ENCODE data around the gene SCRT2. TPM values are rescaled to one million over a fixed set of nuclear protein-coding genes. Genes with fewer than 3 reads are reported as not detected.
"Not testable (repeated sequence)": the region's sequence is repeated elsewhere in the genome, so short reads cannot be mapped to it uniquely, and the experiment has no call there.

Gene SCRT2
- total RNA-seq, 1 donor from 2014 or later = not detected

- no peak for DNase-seq (ENCODE audit: low spot score)
These were observed 26.0 kb upstream of the SCRT2 start for GRCh38 chr20:701401-702129.

GRCh38 chr20:699811-700338 is 24.3 kb upstream of the SCRT2 start:
- no peak for DNase-seq (ENCODE audit: low spot score)

GRCh38 chr20:699342-699741 is 23.7 kb upstream of the SCRT2 start:
- DNase-seq (ENCODE audit: low spot score) = no peak

GRCh38 chr20:698276-698675 is 22.7 kb upstream of the SCRT2 start:
- DNase-seq (ENCODE audit: low spot score) = no peak

GRCh38 chr20:697826-698225 is 22.2 kb upstream of the SCRT2 start:
- DNase-seq (ENCODE audit: low spot score) = no peak

- no peak for DNase-seq (ENCODE audit: low spot score)
These were observed 19.7 kb upstream of the SCRT2 start for GRCh38 chr20:695165-695866.

- no peak for DNase-seq (ENCODE audit: low spot score)
These were observed 18.9 kb upstream of the SCRT2 start for GRCh38 chr20:694496-694895.

GRCh38 chr20:693786-694185 is 18.2 kb upstream of the SCRT2 start:
- not testable (repeated sequence) for DNase-seq (ENCODE audit: low spot score)

GRCh38 chr20:692044-692443 is 16.4 kb upstream of the SCRT2 start:
- no peak for DNase-seq (ENCODE audit: low spot score)

GRCh38 chr20:689947-690346 is 14.3 kb upstream of the SCRT2 start:
- DNase-seq (ENCODE audit: low spot score) = no peak

GRCh38 chr20:689348-689747 is 13.7 kb upstream of the SCRT2 start:
- DNase-seq (ENCODE audit: low spot score) = no peak

- DNase-seq (ENCODE audit: low spot score) = no peak
These were observed 13.2 kb upstream of the SCRT2 start for GRCh38 chr20:688809-689212.

- DNase-seq (ENCODE audit: low spot score) = no peak
These were observed 12.0 kb upstream of the SCRT2 start for GRCh38 chr20:687468-688203.

- DNase-seq (ENCODE audit: low spot score) = no peak
These were observed 9.2 kb upstream of the SCRT2 start for GRCh38 chr20:684676-685319.

GRCh38 chr20:682123-682522 is 6.5 kb upstream of the SCRT2 start:
- DNase-seq (ENCODE audit: low spot score) = no peak

GRCh38 chr20:680638-681187 is 5.1 kb upstream of the SCRT2 start:
- DNase-seq (ENCODE audit: low spot score) = no peak

GRCh38 chr20:677957-678356 is 2.4 kb upstream of the SCRT2 start:
- no peak for DNase-seq (ENCODE audit: low spot score)

GRCh38 chr20:676967-677366 is 1.4 kb upstream of the SCRT2 start:
- DNase-seq (ENCODE audit: low spot score) = no peak

- DNase-seq (ENCODE audit: low spot score) = no peak
These were observed 824 bp upstream of the SCRT2 start for GRCh38 chr20:676315-676937.

GRCh38 chr20:675033-675452 is 559 bp downstream of the SCRT2 start:
- no peak for DNase-seq (ENCODE audit: low spot score)

GRCh38 chr20:673603-674001 is 2.0 kb downstream of the SCRT2 start:
- DNase-seq (ENCODE audit: low spot score) = no peak
